HUES48 (cell line): Measurements from ENCODE around the gene POGLUT2.

Source experiments
- H3K27ac ChIP-seq: one replicate; pipeline ENCODE4 v1.7.0; 2013; ENCODE audit warnings: low read depth, low read length, inconsistent platforms
- H3K27me3 ChIP-seq: 2 replicates; pipeline ENCODE4 v1.6.1; 2013; ENCODE audit warnings: mild to moderate bottlenecking, low read length; ENCODE audit not compliant: control insufficient read depth, insufficient read depth
- H3K36me3 ChIP-seq: 2 replicates; pipeline ENCODE4 v1.6.1; 2013; ENCODE audit warnings: low read length; ENCODE audit not compliant: control insufficient read depth, insufficient read depth
- H3K4me1 ChIP-seq: 2 replicates; pipeline ENCODE4 v1.6.1; 2013; ENCODE audit warnings: mild to moderate bottlenecking, low read length; ENCODE audit not compliant: control insufficient read depth, insufficient read depth
- H3K4me3 ChIP-seq: 2 replicates; pipeline ENCODE4 v1.5.1; 2013; ENCODE audit warnings: mild to moderate bottlenecking, low read depth, low read length
- H3K9ac ChIP-seq: 2 replicates; pipeline ENCODE4 v1.6.1; 2013; ENCODE audit warnings: mild to moderate bottlenecking, low read depth, low read length, moderate library complexity
- H3K9me3 ChIP-seq: 2 replicates; pipeline ENCODE4 v1.6.1; 2013; ENCODE audit warnings: low read length; ENCODE audit not compliant: control insufficient read depth, insufficient read depth

POGLUT2 gene

DNA sequence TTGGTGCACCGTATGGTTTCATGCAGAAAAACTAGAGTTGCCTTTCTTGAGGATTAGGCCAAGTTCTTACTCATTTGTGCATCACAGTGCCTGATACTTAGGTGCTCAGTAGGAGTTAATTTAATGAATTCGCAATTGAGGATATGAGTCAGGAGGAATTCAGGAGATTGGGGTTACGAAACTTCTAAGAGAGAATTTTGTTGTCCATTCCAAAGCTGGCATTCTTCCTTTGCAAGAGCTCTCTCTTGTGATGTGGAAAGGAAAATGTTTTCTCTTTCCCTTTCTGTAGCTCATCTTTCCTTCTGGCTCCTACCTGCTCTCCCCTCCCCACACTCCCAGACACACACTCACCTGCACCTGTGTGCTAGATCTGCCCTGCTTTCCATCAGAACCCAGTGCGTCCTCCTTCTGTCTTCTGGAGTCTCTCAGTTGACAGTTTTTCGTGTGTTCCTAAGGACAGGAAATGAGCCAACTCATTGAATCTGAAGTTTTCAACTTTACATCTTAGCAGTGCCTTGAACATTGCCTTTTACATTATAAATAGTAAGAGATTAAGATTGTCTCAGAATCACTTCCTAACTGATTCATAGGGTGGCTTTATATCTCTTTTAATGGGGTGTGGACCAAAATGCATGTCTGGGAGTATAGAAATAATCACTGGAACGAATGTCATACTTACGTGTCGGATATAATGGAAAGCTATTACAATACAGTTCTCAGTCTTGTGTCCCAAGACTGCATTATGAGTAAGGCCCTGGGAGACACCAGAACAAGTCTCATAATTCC lies 27.3 kb upstream of the POGLUT2 start:
- Histone ChIP-seq H3K27me3 (no peaks in the 10 kb centered on the region), H3K4me3 (no peak overlapping the region), H3K9ac (no peak overlapping the region), H3K4me1 (peaks cover 14% of the 10 kb centered on the region; the same call in 1 of the 2 replicates), H3K9me3 (no peaks in the 10 kb centered on the region), H3K36me3 (peaks cover 9% of the 10 kb centered on the region; the same call in 1 of the 2 replicates), H3K27ac (peak overlapping the region; percentile 84)

DNA sequence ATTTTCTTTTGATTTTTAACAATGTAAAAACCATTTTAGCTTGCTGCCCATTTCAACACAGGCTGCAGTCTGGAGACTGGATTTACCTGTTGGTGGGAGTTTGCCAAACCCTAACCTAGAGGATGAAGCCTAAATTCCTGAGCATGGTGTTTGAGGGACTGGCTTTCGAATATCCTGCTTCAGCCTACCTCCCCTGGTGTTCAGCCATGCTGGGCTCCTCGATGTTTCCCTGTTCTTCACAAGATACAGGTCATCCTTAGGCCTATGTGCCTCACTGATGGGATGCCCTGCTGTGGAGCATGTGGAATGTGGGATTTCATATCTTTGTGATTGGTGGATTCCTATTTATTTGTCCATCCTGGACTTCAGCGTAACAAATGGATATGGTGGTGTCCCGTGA lies 26.6 kb upstream of the POGLUT2 start:
- peak overlapping the region; percentile 84 for H3K27ac ChIP-seq
- peaks cover 9% of the 10 kb centered on the region; the same call in 1 of the 2 replicates for H3K36me3 ChIP-seq

DNA sequence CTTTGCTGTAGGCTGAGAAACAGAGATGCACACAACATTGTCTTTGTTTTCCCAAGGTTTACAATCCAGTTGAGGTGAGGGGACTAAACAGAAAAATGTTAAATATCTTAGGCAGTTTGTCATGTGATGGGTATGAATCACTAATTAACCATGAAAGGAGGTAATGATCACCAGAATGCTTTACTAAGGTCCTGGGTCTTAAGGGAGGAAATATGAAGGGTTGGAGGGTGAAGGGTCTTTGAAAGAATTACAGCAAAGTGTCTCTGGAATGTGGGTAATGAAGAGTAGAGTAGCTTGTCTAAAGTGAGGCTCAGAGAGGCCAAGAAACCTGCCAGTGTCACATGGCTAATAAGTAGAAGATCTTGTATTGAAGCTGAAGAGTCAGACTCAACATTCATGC lies 19.1 kb upstream of the POGLUT2 start:
- Histone ChIP-seq H3K4me1 (no peaks in the 10 kb centered on the region), H3K27me3 (no peaks in the 10 kb centered on the region), H3K36me3 (peaks cover 6% of the 10 kb centered on the region; the same call in 1 of the 2 replicates), H3K9me3 (no peaks in the 10 kb centered on the region), H3K9ac (no peak overlapping the region), H3K4me3 (no peak overlapping the region), H3K27ac (no peak overlapping the region)

More for the DNA sequence above, 26.6 kb upstream of the POGLUT2 start:
- Histone ChIP-seq H3K4me3 (no peak overlapping the region), H3K9ac (no peak overlapping the region), H3K9me3 (no peaks in the 10 kb centered on the region), H3K4me1 (peaks cover 14% of the 10 kb centered on the region; the same call in 1 of the 2 replicates), H3K27me3 (no peaks in the 10 kb centered on the region)

GRCh38 chr13:102817241-102817640 lies 18.5 kb upstream of the POGLUT2 start:
- Histone ChIP-seq H3K4me1 (no peaks in the 10 kb centered on the region), H3K36me3 (peaks cover 4% of the 10 kb centered on the region; the same call in 1 of the 2 replicates), H3K27ac (no peak overlapping the region), H3K9ac (no peak overlapping the region), H3K4me3 (no peak overlapping the region), H3K27me3 (no peaks in the 10 kb centered on the region), H3K9me3 (no peaks in the 10 kb centered on the region)

GRCh38 chr13:102816708-102817107 lies 17.9 kb upstream of the POGLUT2 start:
- no peak overlapping the region for H3K9ac ChIP-seq
- H3K27ac ChIP-seq, result no peak overlapping the region
- H3K9me3 ChIP-seq, result no peaks in the 10 kb centered on the region
- H3K36me3 ChIP-seq, result no peaks in the 10 kb centered on the region
- H3K27me3 ChIP-seq, result no peaks in the 10 kb centered on the region
- no peaks in the 10 kb centered on the region for H3K4me1 ChIP-seq
- no peak overlapping the region for H3K4me3 ChIP-seq

DNA sequence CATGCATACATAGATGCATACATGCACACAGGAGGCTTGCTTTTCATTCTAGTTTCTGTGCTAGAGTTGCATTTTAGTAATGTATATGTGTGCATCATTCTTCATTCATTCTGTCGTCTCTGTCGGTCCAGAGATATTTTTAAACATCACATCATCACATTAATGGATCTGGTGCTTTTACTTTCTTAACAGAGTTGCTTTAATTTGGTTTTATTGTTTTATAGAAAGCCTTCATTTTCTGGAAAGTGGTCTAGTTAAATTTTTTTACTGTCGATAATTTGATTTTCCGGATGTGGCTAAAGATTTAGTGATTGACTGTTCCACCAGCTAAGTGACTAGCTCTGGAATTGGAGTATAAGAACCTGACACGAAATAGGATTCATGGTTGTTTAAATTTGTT lies 17.0 kb upstream of the POGLUT2 start:
- H3K27me3 ChIP-seq, result no peaks in the 10 kb centered on the region
- no peaks in the 10 kb centered on the region for H3K9me3 ChIP-seq
- H3K4me1 ChIP-seq, result no peaks in the 10 kb centered on the region
- no peak overlapping the region for H3K9ac ChIP-seq
- no peak overlapping the region for H3K27ac ChIP-seq
- H3K4me3 ChIP-seq, result no peak overlapping the region
- no peaks in the 10 kb centered on the region for H3K36me3 ChIP-seq

DNA sequence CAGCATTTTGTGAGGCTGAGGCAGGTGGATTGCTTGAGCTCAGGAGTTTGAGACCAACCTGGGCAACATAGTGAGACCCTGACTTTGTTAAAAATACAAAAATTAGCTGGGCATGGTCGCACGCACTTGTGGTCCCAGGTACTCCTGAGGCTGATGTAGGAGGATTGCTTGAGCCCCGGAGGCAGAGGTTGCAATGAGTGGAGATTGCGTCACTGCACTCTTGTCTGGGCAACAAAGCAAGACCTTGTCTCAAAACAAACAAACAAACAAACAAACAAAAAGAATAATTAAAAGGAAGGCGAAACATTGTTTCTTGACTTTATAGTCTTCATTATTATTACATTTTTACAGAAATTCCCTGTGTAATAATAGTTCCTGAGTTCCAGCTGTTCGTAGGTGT lies 16.0 kb upstream of the POGLUT2 start:
- Histone ChIP-seq H3K27ac (no peak overlapping the region), H3K9ac (no peak overlapping the region), H3K36me3 (no peaks in the 10 kb centered on the region), H3K27me3 (no peaks in the 10 kb centered on the region), H3K4me3 (no peak overlapping the region), H3K4me1 (no peaks in the 10 kb centered on the region), H3K9me3 (no peaks in the 10 kb centered on the region)

DNA sequence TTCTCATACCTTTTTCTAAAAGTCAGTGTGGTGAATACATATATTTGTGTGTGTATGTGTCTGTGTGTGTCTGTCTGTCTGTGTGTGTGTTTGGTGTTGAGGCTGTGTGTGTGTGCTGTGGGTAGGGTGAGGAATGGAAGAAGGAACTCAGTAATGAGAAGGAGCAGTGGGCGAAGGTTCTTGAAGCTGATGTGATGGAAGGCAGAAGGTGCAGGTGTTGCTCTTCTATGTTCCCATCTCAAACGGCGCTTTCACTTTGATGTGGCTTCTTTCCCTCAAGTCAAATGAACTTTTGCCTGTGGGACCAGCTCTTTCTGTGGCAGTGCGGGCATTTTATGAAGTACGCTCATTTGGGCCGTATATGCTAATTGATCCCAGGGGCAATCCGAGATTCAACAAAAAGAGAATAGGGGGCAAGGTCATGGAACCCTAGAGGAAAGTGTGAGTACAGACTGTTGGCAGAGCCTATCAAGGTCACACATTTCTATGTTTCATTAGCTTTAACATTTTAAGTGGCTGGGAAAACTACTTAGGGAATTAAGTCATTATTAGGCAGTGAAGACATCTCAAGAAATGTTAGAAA lies 15.3 kb upstream of the POGLUT2 start:
- H3K9me3 ChIP-seq, result no peaks in the 10 kb centered on the region
- H3K9ac ChIP-seq, result no peak overlapping the region
- H3K36me3 ChIP-seq, result no peaks in the 10 kb centered on the region
- H3K27ac ChIP-seq, result no peak overlapping the region
- H3K4me3 ChIP-seq, result no peak overlapping the region
- H3K4me1 ChIP-seq, result no peaks in the 10 kb centered on the region
- H3K27me3 ChIP-seq, result no peaks in the 10 kb centered on the region

DNA sequence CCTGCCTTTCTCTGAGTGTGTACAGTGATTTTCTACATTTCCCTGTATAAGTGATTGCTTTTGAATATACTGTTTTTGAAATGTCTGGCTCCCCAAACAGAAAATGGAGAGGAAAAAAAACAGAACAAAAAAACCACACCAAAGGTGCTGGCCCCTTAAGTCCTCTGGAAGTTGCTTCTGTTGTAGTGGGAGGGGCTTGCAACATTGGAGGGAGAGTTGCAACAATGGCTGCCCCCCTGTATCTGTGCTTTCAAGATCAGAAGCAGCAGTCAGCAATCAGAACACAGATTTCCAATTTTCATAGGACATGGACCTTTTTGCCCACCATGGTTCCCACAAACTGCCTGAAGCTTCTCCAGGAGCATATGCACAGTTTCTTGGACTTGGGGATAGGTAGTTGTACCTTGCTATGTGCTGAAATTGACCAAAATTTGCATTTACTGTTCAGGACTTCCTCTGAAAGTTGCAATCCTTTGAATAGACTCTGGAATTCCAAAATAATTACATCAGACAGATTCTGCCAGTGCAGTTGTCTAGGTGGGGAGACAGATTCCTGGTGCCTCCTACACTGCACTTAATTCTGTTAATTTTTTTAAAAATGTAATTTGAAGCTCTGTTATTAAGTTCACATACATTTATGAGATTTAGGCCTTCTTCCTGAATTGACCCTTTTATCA lies 14.0 kb upstream of the POGLUT2 start:
- Histone ChIP-seq H3K9ac (no peak overlapping the region), H3K27me3 (no peaks in the 10 kb centered on the region), H3K9me3 (no peaks in the 10 kb centered on the region), H3K27ac (no peak overlapping the region), H3K4me1 (no peaks in the 10 kb centered on the region), H3K4me3 (no peak overlapping the region), H3K36me3 (no peaks in the 10 kb centered on the region)

- Histone ChIP-seq H3K9ac (no peak overlapping the region), H3K4me3 (no peak overlapping the region)
Measured at GRCh38 chr13:102807699-102808098, 8.9 kb upstream of the POGLUT2 start.

GRCh38 chr13:102805680-102806079 lies 6.9 kb upstream of the POGLUT2 start:
- H3K9ac ChIP-seq, result no peak overlapping the region
- no peak overlapping the region for H3K4me3 ChIP-seq
- H3K9me3 ChIP-seq, result no peaks in the 10 kb centered on the region
- no peaks in the 10 kb centered on the region for H3K36me3 ChIP-seq
- H3K27ac ChIP-seq, result no peak overlapping the region
- H3K4me1 ChIP-seq, result 0 out of 2 replicates have a peak, but pooled peaks cover 3% of the 10 kb centered on the region
- peaks cover 5% of the 10 kb centered on the region for H3K27me3 ChIP-seq

More at GRCh38 chr13:102807699-102808098, 8.9 kb upstream of the POGLUT2 start:
- Histone ChIP-seq H3K9me3 (no peaks in the 10 kb centered on the region), H3K4me1 (no peaks in the 10 kb centered on the region), H3K27me3 (no peaks in the 10 kb centered on the region), H3K27ac (no peak overlapping the region), H3K36me3 (no peaks in the 10 kb centered on the region)
